CD14-positive monocyte (primary cell): ENCODE results near the gene EIF2AK2. TPM values are rescaled to one million over a fixed set of nuclear protein-coding genes. Genes with fewer than 3 reads are reported as not detected.

Source experiments
- DNase-seq, 3 donors: peaks; one replicate each; pipeline ENCODE4 v3.0.0-alpha.2; 2011 to 2022
- H2AFZ ChIP-seq: 2 replicates; pipeline ENCODE4 v1.6.0; 2012; ENCODE audit warnings: mild to moderate bottlenecking, low read depth, low read length, inconsistent platforms; ENCODE audit not compliant: insufficient read depth, poor library complexity, severe bottlenecking
- H3K27ac ChIP-seq, 2 donors: 1 replicate in 1 of 2; 2 replicates in 1 of 2; pipeline ENCODE4 v1.5.1; 2012 to 2013; ENCODE audit warnings: low read length in 2 of 2, control low read depth in 1 of 2, inconsistent platforms in 1 of 2, low read depth in 1 of 2, mild to moderate bottlenecking in 1 of 2
- H3K27me3 ChIP-seq, 2 donors: one replicate each; pipeline versions ENCODE4 v1.6.0 to v1.6.1; 2011 to 2013; ENCODE audit warnings: low read length in 2 of 2; ENCODE audit not compliant: control insufficient read depth in 2 of 2, insufficient read depth in 2 of 2
- H3K36me3 ChIP-seq, 2 donors: replicated peaks in 1 of 2; 1 replicate in 1 of 2; 2 replicates in 1 of 2; pipeline versions ENCODE4 v1.5.1 to v1.6.1; 2012 to 2013; ENCODE audit warnings: low read length in 2 of 2, control low read depth in 1 of 2, inconsistent platforms in 1 of 2, mild to moderate bottlenecking in 1 of 2; ENCODE audit not compliant: insufficient read depth in 2 of 2, control insufficient read depth in 1 of 2
- H3K4me1 ChIP-seq, 2 donors: 1 replicate in 1 of 2; 2 replicates in 1 of 2; pipeline versions ENCODE4 v1.5.1 to v1.6.1; 2012 to 2013; ENCODE audit warnings: low read length in 2 of 2, control low read depth in 1 of 2, inconsistent platforms in 1 of 2, mild to moderate bottlenecking in 1 of 2, moderate library complexity in 1 of 2; ENCODE audit not compliant: insufficient read depth in 2 of 2, control insufficient read depth in 1 of 2
- H3K4me2 ChIP-seq: replicated peaks from 2 replicates; pipeline ENCODE3; 2012; ENCODE audit warnings: low read length, moderate library complexity, mild to moderate bottlenecking; ENCODE audit not compliant: poor library complexity, severe bottlenecking; ENCODE audit errors: extremely low read depth
- H3K4me3 ChIP-seq, 3 experiments: fragments of 200-600 bp in 1 of 3; sonication (generic) in 1 of 3; replicated peaks in 1 of 3; 1 replicate in 2 of 3; 2 replicates in 1 of 3; pipeline ENCODE4 v1.5.1; 2011 to 2013; ENCODE audit warnings: low read length in 3 of 3, mild to moderate bottlenecking in 3 of 3, control low read depth in 2 of 3, low read depth in 2 of 3, inconsistent platforms in 1 of 3, moderate library complexity in 1 of 3
- H3K79me2 ChIP-seq: 2 replicates; pipeline ENCODE4 v1.6.0; 2012; ENCODE audit warnings: mild to moderate bottlenecking, control low read depth, inconsistent platforms, low read length, moderate library complexity; ENCODE audit not compliant: insufficient read depth
- H3K9ac ChIP-seq: 2 replicates; pipeline ENCODE4 v1.6.0; 2017; ENCODE audit warnings: low read length, mild to moderate bottlenecking; ENCODE audit not compliant: insufficient read depth, poor library complexity, severe bottlenecking
- H3K9me3 ChIP-seq, 2 donors: replicated peaks in 1 of 2; 1 replicate in 1 of 2; 2 replicates in 1 of 2; pipeline versions ENCODE4 v1.5.1 to v1.6.1; 2012 to 2013; ENCODE audit warnings: low read length in 2 of 2, control low read depth in 1 of 2; ENCODE audit not compliant: control insufficient read depth in 1 of 2, insufficient read depth in 1 of 2
- H4K20me1 ChIP-seq: 2 replicates; pipeline ENCODE4 v1.6.0; 2012; ENCODE audit warnings: mild to moderate bottlenecking, low read length, control low read depth, moderate library complexity; ENCODE audit not compliant: insufficient read depth
- H3K27ac Mint-ChIP-seq, 7 donors: one replicate each; pipeline ENCODE4 v1.8.0; 2020; ENCODE audit warnings: mild to moderate bottlenecking in 7 of 7, mixed read lengths in 7 of 7, moderate library complexity in 6 of 7, inconsistent platforms in 2 of 7
- H3K27me3 Mint-ChIP-seq, 3 donors: one replicate each; pipeline ENCODE4 v1.8.0; 2021 to 2022; ENCODE audit warnings: low read depth in 3 of 3, mild to moderate bottlenecking in 3 of 3, mixed read lengths in 3 of 3, moderate library complexity in 3 of 3, inconsistent platforms in 1 of 3
- H3K36me3 Mint-ChIP-seq, 2 donors: one replicate each; pipeline ENCODE4 v1.8.0; 2020; ENCODE audit warnings: mixed read lengths in 2 of 2, inconsistent platforms in 1 of 2, mild to moderate bottlenecking in 1 of 2
- H3K4me1 Mint-ChIP-seq: one replicate; pipeline ENCODE4 v1.8.0; 2020; ENCODE audit warnings: mild to moderate bottlenecking, mixed read lengths
- H3K4me3 Mint-ChIP-seq, 2 donors: one replicate each; pipeline ENCODE4 v1.8.0; 2020; ENCODE audit warnings: mild to moderate bottlenecking in 2 of 2, mixed read lengths in 2 of 2, moderate library complexity in 1 of 2
- H3K9me3 Mint-ChIP-seq, 7 donors: one replicate each; pipeline ENCODE4 v1.8.0; 2020 to 2022; ENCODE audit warnings: mixed read lengths in 7 of 7, mild to moderate bottlenecking in 6 of 7, moderate library complexity in 6 of 7, inconsistent platforms in 2 of 7
- CTCF ChIP-seq: fragments of 200-600 bp; IDR thresholded peaks from one replicate; pipeline ENCODE4 v1.8.0; 2022; ENCODE audit warnings: antibody characterized with exemption, mild to moderate bottlenecking
- WGBS: methylation state at CpG from one replicate; pipeline ENCODE4 v1.1.5; 2013; ENCODE audit warnings: missing lambda C conversion rate; ENCODE audit not compliant: insufficient coverage; 5-methylcytosine and 5-hydroxymethylcytosine counted together
- intact Hi-C, 2 donors: fragments of 100-400 bp; cut with micrococcal nuclease; formaldehyde crosslinking; loops; one replicate each; pipeline versions ENCODE4 v1.15.0 to v1.15.1; 2023
- polyA plus RNA-seq, 3 donors: library from polyadenylated mRNA; depleted of rRNA in 1 of 3; unstranded in 2 of 3; stranded (reverse) in 1 of 3; fragments of 300-500 nt in 2 of 3; fragments of >200 nt in 1 of 3; fragmentation: Illumina TruSeq in 2 of 3; gene quantifications; 1 replicate in 2 of 3; 2 replicates in 1 of 3; pipeline ENCODE4 v1.2.3, GENCODE V29; 2012 to 2021

The EIF2AK2 gene
- polyA plus RNA-seq, 3 donors: 7.9 to 23.4 (median 17.6) TPM

DNA sequence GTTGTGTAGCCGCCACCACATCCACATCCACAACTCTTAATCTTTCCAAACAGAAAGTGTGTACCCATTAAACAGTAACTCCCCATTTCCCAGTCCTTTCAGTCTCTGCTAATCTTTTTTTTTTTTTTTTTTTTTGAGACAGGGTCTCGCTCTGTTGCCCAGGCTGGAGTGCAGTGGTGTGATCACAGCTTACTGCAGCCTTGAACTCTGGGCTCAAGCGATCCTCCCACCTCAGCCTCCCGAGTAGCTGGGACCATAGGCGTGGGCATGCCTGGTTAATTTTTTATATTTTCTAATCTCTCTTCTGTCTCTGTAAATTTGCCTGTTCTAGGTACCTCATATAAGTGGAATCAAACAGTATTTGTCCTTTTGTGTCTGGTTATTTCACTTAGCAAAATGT, 3.6 kb downstream of the EIF2AK2 start:
- H3K4me3 ChIP-seq: no peak overlapping the region
- H3K27me3 Mint-ChIP-seq: peaks cover 0 to 2% (median 0%) of the 10 kb centered on the region in 3 donors
- H3K36me3 ChIP-seq: peaks cover 8 to 30% of the 10 kb centered on the region in 2 donors
- peaks cover 21 to 26% of the 10 kb centered on the region in 2 donors for H3K4me1 ChIP-seq
- H3K9me3 ChIP-seq: no peaks in the 10 kb centered on the region
- peaks cover 63% of the 10 kb centered on the region for H4K20me1 ChIP-seq
- H3K4me2 ChIP-seq: no peak overlapping the region
- H3K4me3 Mint-ChIP-seq: no peak overlapping the region
- no peak overlapping the region for H3K27ac ChIP-seq
- H3K79me2 ChIP-seq: peaks cover 83% of the 10 kb centered on the region
- H3K36me3 Mint-ChIP-seq: peaks cover 29 to 44% of the 10 kb centered on the region in 2 donors
- no peak for TF ChIP-seq CTCF
- DNase-seq: no peak
- no peaks in the 10 kb centered on the region for H3K27me3 ChIP-seq
- H3K9ac ChIP-seq: no peak overlapping the region
- no peak overlapping the region for H3K27ac Mint-ChIP-seq
- no CpG with 5 or more reads among the region's 5 CpGs for WGBS
- H3K9me3 Mint-ChIP-seq: peaks cover 0 to 6% (median 0%) of the 10 kb centered on the region in 7 donors
- H3K4me1 Mint-ChIP-seq: peaks cover 35% of the 10 kb centered on the region
- no peak overlapping the region for H2AFZ ChIP-seq
- intact Hi-C loops: no loop called here

- intact Hi-C loops: no loop called here
- WGBS: 71% methylated on average over 1 of the region's 6 CpGs
These were observed 7.0 kb downstream of the EIF2AK2 start for GRCh38 chr2:37149626-37150322.

More at GRCh38 chr2:37149626-37150322, 7.0 kb downstream of the EIF2AK2 start:
- Histone ChIP-seq H3K79me2 (peaks cover 56% of the 10 kb centered on the region), H3K27me3 (no peaks in the 10 kb centered on the region), H3K36me3 (peaks cover 35 to 62% of the 10 kb centered on the region in 2 donors), H3K9me3 (no peaks in the 10 kb centered on the region), H4K20me1 (peaks cover 57% of the 10 kb centered on the region), H3K9ac (no peak overlapping the region), H3K27ac (peak overlapping the region in 1 of 2 donors; percentile 51), H3K4me2 (no peak overlapping the region), H3K4me1 (peaks cover 0 to 5% of the 10 kb centered on the region in 2 donors), H2AFZ (no peak overlapping the region), H3K4me3 (no peak overlapping the region)
- peaks cover 15% of the 10 kb centered on the region for H3K4me1 Mint-ChIP-seq
- DNase-seq: no peak
- TF ChIP-seq CTCF: no peak
- H3K27ac Mint-ChIP-seq: no peak overlapping the region
- peaks cover 0 to 6% (median 0%) of the 10 kb centered on the region in 7 donors for H3K9me3 Mint-ChIP-seq
- H3K36me3 Mint-ChIP-seq: peaks cover 47 to 75% of the 10 kb centered on the region in 2 donors
- no peak overlapping the region for H3K4me3 Mint-ChIP-seq
- H3K27me3 Mint-ChIP-seq: peaks cover 0 to 2% (median 0%) of the 10 kb centered on the region in 3 donors
